Loucy (cell line): ENCODE measurements around the gene STUB1.

Source experiments
- H2AFZ ChIP-seq: fragments of 200-600 bp; sonication (generic); 2 replicates; pipeline ENCODE4 v1.6.0; 2016; ENCODE audit warnings: antibody characterized with exemption, mild to moderate bottlenecking, low read length, moderate library complexity
- H3F3A ChIP-seq: fragments of 200-600 bp; 2 replicates; pipeline ENCODE4 v1.6.0; 2016; ENCODE audit warnings: antibody characterized with exemption, low read depth, mild to moderate bottlenecking
- H3K27me3 ChIP-seq: fragments of 200-600 bp; sonication (generic); 2 replicates; pipeline ENCODE4 v1.6.1; 2014; ENCODE audit warnings: low read length, mild to moderate bottlenecking; ENCODE audit not compliant: insufficient read depth, poor library complexity, severe bottlenecking
- H3K36me3 ChIP-seq: fragments of 200-600 bp; sonication (generic); 2 replicates; pipeline ENCODE4 v1.6.1; 2016; ENCODE audit warnings: low read length; ENCODE audit not compliant: insufficient read depth
- H3K4me1 ChIP-seq: fragments of 200-600 bp; sonication (generic); 2 replicates; pipeline ENCODE4 v1.5.1; 2014; ENCODE audit warnings: low read length, mild to moderate bottlenecking; ENCODE audit not compliant: insufficient read depth, poor library complexity, severe bottlenecking
- H3K4me2 ChIP-seq: fragments of 200-600 bp; sonication (generic); 2 replicates; pipeline ENCODE4 v1.6.0; 2014; ENCODE audit warnings: antibody characterized with exemption, low read length, low read depth, mild to moderate bottlenecking; ENCODE audit not compliant: poor library complexity, severe bottlenecking
- H3K4me3 ChIP-seq: fragments of 200-600 bp; sonication (generic); 2 replicates; pipeline ENCODE4 v1.5.1; 2014; ENCODE audit warnings: low read length, mild to moderate bottlenecking, mixed read lengths; ENCODE audit not compliant: poor library complexity, severe bottlenecking
- H3K79me2 ChIP-seq: fragments of 200-600 bp; sonication (generic); 2 replicates; pipeline ENCODE4 v1.6.1; 2014; ENCODE audit warnings: low read length; ENCODE audit not compliant: insufficient read depth
- H3K9ac ChIP-seq: fragments of 200-600 bp; sonication (generic); 2 replicates; pipeline ENCODE4 v1.6.0; 2014; ENCODE audit warnings: mild to moderate bottlenecking, low read depth, low read length, moderate library complexity; ENCODE audit not compliant: poor library complexity, severe bottlenecking
- H3K9me2 ChIP-seq: fragments of 200-600 bp; sonication (generic); replicated peaks from 2 replicates; pipeline ENCODE4 v1.6.1; 2016; ENCODE audit warnings: low read depth, low read length, mixed read lengths
- H3K9me3 ChIP-seq: fragments of 200-600 bp; sonication (generic); 2 replicates; pipeline ENCODE4 v1.6.1; 2014; ENCODE audit warnings: mild to moderate bottlenecking, antibody characterized with exemption, low read length, low read depth; ENCODE audit not compliant: insufficient read depth
- H4K20me1 ChIP-seq: fragments of 200-600 bp; sonication (generic); 2 replicates; pipeline ENCODE4 v1.6.0; 2014; ENCODE audit warnings: antibody characterized with exemption, low read length, mild to moderate bottlenecking; ENCODE audit not compliant: insufficient read depth, poor library complexity, severe bottlenecking
- CTCF ChIP-seq: fragments of 200-600 bp; sonication (generic); conservative IDR thresholded peaks from 2 replicates; pipeline ENCODE4 v1.5.1; 2014; ENCODE audit warnings: mild to moderate bottlenecking, antibody characterized with exemption, low read length
- EZH2phosphoT487 ChIP-seq: fragments of 200-600 bp; IDR thresholded peaks from 2 replicates; pipeline ENCODE4 v1.6.1; 2018; ENCODE audit warnings: antibody characterized with exemption, mild to moderate bottlenecking, moderate library complexity, borderline replicate concordance

Gene STUB1

GRCh38 chr16:730666-731509 lies 50.7 kb downstream of the STUB1 start:
- Histone ChIP-seq H3K4me3 (no peak overlapping the region), H3K79me2 (no peaks in the 10 kb centered on the region), H3K4me1 (no peaks in the 10 kb centered on the region), H3K4me2 (no peak overlapping the region), H3K9ac (no peak overlapping the region), H2AFZ (no peak overlapping the region), H3K36me3 (no peaks in the 10 kb centered on the region), H3K9me3 (no peaks in the 10 kb centered on the region), H3F3A (no peaks in the 10 kb centered on the region), H4K20me1 (no peaks in the 10 kb centered on the region), H3K27me3 (no peaks in the 10 kb centered on the region), H3K9me2 (no peaks in the 10 kb centered on the region)
- no peak for TF ChIP-seq EZH2phosphoT487
- no peak for TF ChIP-seq CTCF

- Histone ChIP-seq H3K4me1 (no peaks in the 10 kb centered on the region), H3K4me3 (no peak overlapping the region), H3F3A (no peaks in the 10 kb centered on the region), H3K27me3 (no peaks in the 10 kb centered on the region), H3K79me2 (no peaks in the 10 kb centered on the region), H2AFZ (no peak overlapping the region), H3K36me3 (no peaks in the 10 kb centered on the region), H3K9me3 (no peaks in the 10 kb centered on the region), H3K4me2 (no peak overlapping the region), H3K9ac (no peak overlapping the region), H4K20me1 (no peaks in the 10 kb centered on the region), H3K9me2 (no peaks in the 10 kb centered on the region)
- TF ChIP-seq EZH2phosphoT487 (no peak), CTCF (no peak)
Observed at GRCh38 chr16:732332-732731, 52.1 kb downstream of the STUB1 start.
